BLaER1 treated with 17β-estradiol and CSF1 and Interleukin-3, amounts not matched to agents 10 nM and 100 nM (cell line): Measurements from ENCODE around the gene GRAMD2A.

Experiments
- H3K27ac ChIP-seq, 11 experiments: shearing (Covaris generic); formaldehyde crosslinking; 2 replicates each; pipeline ENCODE4 v1.8.1; 2022
- H3K27me3 ChIP-seq, 11 experiments: shearing (Covaris generic); formaldehyde crosslinking; 2 replicates each; pipeline ENCODE4 v1.8.1; 2022
- H3K36me3 ChIP-seq, 11 experiments: shearing (Covaris generic); formaldehyde crosslinking; 2 replicates each; pipeline ENCODE4 v1.8.1; 2022
- H3K4me1 ChIP-seq, 10 experiments: shearing (Covaris generic); formaldehyde crosslinking; 2 replicates each; pipeline ENCODE4 v1.8.1; 2022
- H3K4me2 ChIP-seq, 11 experiments: shearing (Covaris generic); formaldehyde crosslinking; 2 replicates each; pipeline ENCODE4 v1.8.1; 2022
- H3K4me3 ChIP-seq, 10 experiments: shearing (Covaris generic); formaldehyde crosslinking; 2 replicates each; pipeline ENCODE4 v1.8.1; 2022
- H3K9ac ChIP-seq, 11 experiments: shearing (Covaris generic); formaldehyde crosslinking; 2 replicates each; pipeline ENCODE4 v1.8.1; 2022
- H3K9me3 ChIP-seq, 11 experiments: shearing (Covaris generic); formaldehyde crosslinking; replicated peaks in 1 of 11; 2 replicates each; pipeline ENCODE4 v1.8.1; 2022
- H4K20me1 ChIP-seq, 11 experiments: shearing (Covaris generic); formaldehyde crosslinking; 2 replicates each; pipeline ENCODE4 v1.8.1; 2022
- Cebpa-rat ChIP-seq, 11 experiments: shearing (Covaris generic); IDR thresholded peaks; 2 replicates each; pipeline ENCODE4 v1.8.1; 2022

Gene GRAMD2A

DNA sequence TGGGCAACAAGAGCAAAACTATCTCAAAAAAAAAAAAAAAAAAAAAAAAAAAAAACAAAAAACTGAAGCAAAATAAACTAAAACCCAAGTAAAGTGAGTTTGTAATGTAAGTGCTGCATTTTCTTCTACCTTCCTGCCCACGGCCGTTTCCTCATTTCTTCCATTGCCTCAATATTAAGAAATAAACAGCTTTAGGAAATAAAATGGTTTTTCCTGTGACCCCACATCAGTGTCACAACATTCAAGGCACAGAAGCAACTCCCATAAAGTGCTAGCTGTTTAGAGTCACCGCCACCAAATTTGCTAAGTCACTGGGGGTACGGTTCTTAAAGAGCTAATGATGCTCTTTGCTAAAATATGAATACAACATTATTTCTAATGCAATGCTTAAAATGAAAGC lies 30.1 kb upstream of the GRAMD2A start:
- H3K9ac ChIP-seq = peak overlapping the region; percentile 91 to 100 (median 99)

DNA sequence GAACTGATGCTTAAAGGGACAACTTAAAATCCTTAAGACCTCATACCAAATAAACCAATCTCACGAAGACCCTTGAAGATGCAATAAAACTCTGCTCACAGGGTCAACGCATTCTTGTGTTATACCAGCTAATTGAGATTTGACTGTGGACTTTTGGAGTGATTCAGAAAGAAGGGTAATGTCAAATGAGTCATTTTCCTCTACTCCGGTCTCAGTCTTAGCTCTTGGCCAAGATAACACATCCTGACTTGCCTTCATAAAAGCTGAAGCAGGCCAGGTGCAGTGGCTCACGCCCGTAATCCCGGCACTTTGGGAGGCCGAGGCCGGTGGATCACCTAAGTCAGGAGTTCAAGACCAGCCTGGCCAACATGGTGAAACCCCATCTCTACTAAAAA lies 29.6 kb upstream of the GRAMD2A start:
- Histone ChIP-seq H3K4me3 (peak overlapping the region; percentile 78 to 99 (median 96)), H3K27ac (peak overlapping the region; percentile 85 to 100 (median 99); a peak in 21 of 22 replicates), H3K9ac (peak overlapping the region; percentile 91 to 100 (median 99)), H3K27me3 (no peaks in the 10 kb centered on the region), H4K20me1 (peaks cover 75 to 81% (median 80%) of the 10 kb centered on the region in 11 experiments), H3K4me1 (peaks cover 57 to 72% (median 65%) of the 10 kb centered on the region in 10 experiments), H3K36me3 (peaks cover 29 to 61% (median 41%) of the 10 kb centered on the region in 11 experiments), H3K4me2 (peak overlapping the region; percentile 83 to 98 (median 95)), H3K9me3 (no peaks in the 10 kb centered on the region)
- TF ChIP-seq Cebpa-rat (IDR thresholded peaks at IDR 0.05) = no peak

More for the DNA sequence above, 30.1 kb upstream of the GRAMD2A start:
- TF ChIP-seq Cebpa-rat (IDR thresholded peaks at IDR 0.05) = no peak
- Histone ChIP-seq H3K36me3 (peaks cover 29 to 55% (median 36%) of the 10 kb centered on the region in 11 experiments), H3K4me2 (peak overlapping the region; percentile 83 to 98 (median 95)), H3K4me3 (peak overlapping the region; percentile 78 to 99 (median 96)), H3K27me3 (no peaks in the 10 kb centered on the region), H3K9me3 (no peaks in the 10 kb centered on the region), H3K4me1 (peaks cover 57 to 72% (median 68%) of the 10 kb centered on the region in 10 experiments), H3K27ac (peak overlapping the region; percentile 85 to 100 (median 99); a peak in 21 of 22 replicates), H4K20me1 (peaks cover 69 to 76% (median 75%) of the 10 kb centered on the region in 11 experiments)

DNA sequence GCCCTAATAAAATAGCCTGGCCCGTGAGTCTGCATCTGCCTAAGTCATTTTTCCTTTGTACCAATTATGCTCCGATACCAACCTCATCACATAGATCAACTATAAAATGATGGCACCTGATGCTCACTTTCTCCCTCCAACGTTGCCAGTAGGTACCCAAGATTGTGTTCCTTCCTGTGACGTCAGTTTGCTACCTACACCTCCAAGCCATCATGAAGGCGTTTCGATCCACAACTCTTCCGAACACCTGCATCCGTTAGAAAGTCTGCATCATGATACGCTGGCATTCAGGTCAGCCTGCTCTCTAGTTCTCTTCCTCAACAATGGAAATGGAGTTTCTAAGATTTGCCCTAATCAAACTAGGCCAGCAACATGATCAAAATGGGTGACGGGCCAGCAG lies 25.7 kb upstream of the GRAMD2A start:
- H3K27ac ChIP-seq = peak overlapping the region in 1 of 11 experiments; percentile 24; a peak in 1 of 22 replicates
- peak overlapping the region in 1 of 11 experiments; percentile 48; a peak in 2 of 22 replicates for H3K9ac ChIP-seq
- H3K36me3 ChIP-seq = peaks cover 62 to 92% (median 80%) of the 10 kb centered on the region in 11 experiments
- no peaks in the 10 kb centered on the region for H3K27me3 ChIP-seq
- TF ChIP-seq Cebpa-rat (IDR thresholded peaks at IDR 0.05) = no peak
- peak overlapping the region in 2 of 10 experiments; percentile 9 to 10; a peak in 1 of 20 replicates for H3K4me3 ChIP-seq
- peaks cover 57 to 91% (median 74%) of the 10 kb centered on the region in 10 experiments for H3K4me1 ChIP-seq
- peaks cover 100% of the 10 kb centered on the region in 11 experiments for H4K20me1 ChIP-seq
- no peaks in the 10 kb centered on the region for H3K9me3 ChIP-seq
- H3K4me2 ChIP-seq = peak overlapping the region; percentile 5 to 96 (median 28); a peak in 16 of 22 replicates

DNA sequence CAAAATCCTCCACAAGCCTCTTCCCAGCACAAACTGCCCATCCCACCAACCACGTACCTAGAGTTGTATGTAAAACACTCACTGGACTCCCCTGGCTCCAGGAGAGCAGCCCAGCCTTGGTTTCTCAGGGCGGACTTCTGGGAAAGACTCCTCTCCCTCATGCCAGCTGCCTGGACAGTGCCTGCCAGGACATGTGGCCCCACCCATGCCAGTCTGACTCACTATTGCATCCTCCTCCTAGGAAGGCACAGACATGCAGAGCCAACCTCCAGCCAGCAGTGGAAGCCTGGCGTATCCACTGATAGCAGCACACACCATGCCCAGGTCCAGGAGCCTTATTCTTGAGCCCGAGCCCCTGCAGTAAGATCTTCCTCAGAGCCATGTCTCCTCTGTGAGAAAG lies 24.8 kb upstream of the GRAMD2A start:
- Histone ChIP-seq H3K4me3 (no peak overlapping the region), H3K9me3 (no peaks in the 10 kb centered on the region), H3K4me1 (peaks cover 50 to 86% (median 65%) of the 10 kb centered on the region in 10 experiments), H3K36me3 (peaks cover 71 to 98% (median 89%) of the 10 kb centered on the region in 11 experiments), H4K20me1 (peaks cover 100% of the 10 kb centered on the region in 11 experiments), H3K27ac (peak overlapping the region in 5 of 11 experiments; percentile 9 to 32 (median 24); a peak in 5 of 22 replicates), H3K9ac (peak overlapping the region in 6 of 11 experiments; percentile 12 to 48 (median 42); a peak in 8 of 22 replicates), H3K4me2 (peak overlapping the region in 9 of 11 experiments; percentile 3 to 96 (median 38); a peak in 16 of 22 replicates), H3K27me3 (no peaks in the 10 kb centered on the region)
- no peak for TF ChIP-seq Cebpa-rat (IDR thresholded peaks at IDR 0.05)

DNA sequence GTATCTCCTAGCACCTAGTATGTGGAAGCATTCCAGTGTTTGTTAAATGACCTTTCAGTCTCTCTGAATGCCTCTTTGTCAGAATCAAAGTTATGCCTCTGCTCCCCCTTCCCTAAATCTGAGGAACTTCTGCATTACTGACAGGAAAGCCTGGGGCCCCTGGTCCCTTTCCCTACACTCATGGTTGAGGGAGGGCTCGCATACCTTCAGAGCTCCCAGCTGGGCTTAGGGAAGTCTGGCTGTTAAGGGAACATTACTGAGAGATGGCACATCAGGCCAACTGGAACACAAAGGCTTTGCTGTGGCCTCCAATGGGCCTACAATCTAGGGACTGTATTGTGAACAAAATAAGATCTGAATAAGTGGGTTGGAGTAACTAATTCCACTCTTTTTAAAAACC lies 23.1 kb upstream of the GRAMD2A start:
- peaks cover 85 to 100% (median 99%) of the 10 kb centered on the region in 11 experiments for H3K36me3 ChIP-seq
- H3K9me3 ChIP-seq = no peaks in the 10 kb centered on the region
- H3K4me1 ChIP-seq = peaks cover 33 to 69% (median 48%) of the 10 kb centered on the region in 10 experiments
- H4K20me1 ChIP-seq = peaks cover 100% of the 10 kb centered on the region in 11 experiments
- H3K9ac ChIP-seq = peak overlapping the region in 2 of 11 experiments; percentile 37 to 63; a peak in 4 of 22 replicates
- no peak for TF ChIP-seq Cebpa-rat (IDR thresholded peaks at IDR 0.05)
- H3K4me3 ChIP-seq = no peak overlapping the region
- peak overlapping the region in 5 of 11 experiments; percentile 16 to 96 (median 36); a peak in 7 of 22 replicates for H3K4me2 ChIP-seq
- H3K27me3 ChIP-seq = no peaks in the 10 kb centered on the region
- H3K27ac ChIP-seq = peak overlapping the region in 5 of 11 experiments; percentile 10 to 45 (median 30); a peak in 4 of 22 replicates

DNA sequence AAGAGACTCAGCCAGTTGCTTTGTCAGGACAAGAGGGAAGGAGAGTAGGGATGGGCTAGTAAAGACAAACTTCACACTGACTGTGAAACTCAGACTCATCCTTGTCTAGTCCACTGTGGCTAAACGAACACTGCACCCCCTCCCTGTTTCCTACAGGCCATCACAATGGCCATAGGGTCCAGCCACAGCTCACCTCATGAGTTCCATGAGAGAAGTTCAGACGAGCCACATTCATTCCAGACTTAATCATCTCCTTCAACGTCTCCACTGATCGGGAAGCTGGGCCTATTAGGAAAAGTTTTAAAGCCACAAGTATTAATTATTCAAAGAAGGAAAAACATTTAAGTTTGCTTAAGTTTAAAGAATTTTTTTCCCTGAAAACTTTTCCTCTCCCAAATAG lies 19.6 kb upstream of the GRAMD2A start:
- H4K20me1 ChIP-seq = peaks cover 99 to 100% (median 100%) of the 10 kb centered on the region in 11 experiments
- H3K4me1 ChIP-seq = peaks cover 4 to 35% (median 16%) of the 10 kb centered on the region in 10 experiments; a peak in 16 of 20 replicates
- H3K27me3 ChIP-seq = no peaks in the 10 kb centered on the region
- 0 out of 22 replicates have a peak overlapping the region, but pooled peaks of 1 of the 11 experiments have one; percentile 7 for H3K9ac ChIP-seq
- H3K27ac ChIP-seq = no peak overlapping the region
- no peak for TF ChIP-seq Cebpa-rat (IDR thresholded peaks at IDR 0.05)
- H3K4me2 ChIP-seq = no peak overlapping the region
- H3K36me3 ChIP-seq = peaks cover 94 to 100% (median 100%) of the 10 kb centered on the region in 11 experiments
- H3K4me3 ChIP-seq = no peak overlapping the region
- H3K9me3 ChIP-seq = no peaks in the 10 kb centered on the region

DNA sequence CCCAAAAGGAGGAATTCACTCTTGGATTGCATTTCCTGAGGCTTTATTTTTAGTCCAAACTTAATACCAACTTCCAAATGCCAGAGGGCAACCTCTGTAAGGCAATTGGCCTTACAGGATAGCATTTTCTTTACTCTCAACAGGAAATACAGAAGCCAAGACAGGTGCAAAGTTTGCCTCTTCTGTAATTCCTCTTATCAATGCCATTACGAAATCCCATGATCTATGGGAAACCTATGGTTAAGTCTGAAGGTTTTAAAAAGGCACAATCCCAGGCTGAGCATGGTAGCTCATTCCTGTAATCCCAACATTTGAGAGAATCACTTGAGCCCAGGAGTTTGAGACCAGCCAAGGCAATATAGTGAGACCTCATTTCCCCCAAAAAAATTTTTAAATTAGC lies 18.5 kb upstream of the GRAMD2A start:
- no peaks in the 10 kb centered on the region for H3K27me3 ChIP-seq
- H4K20me1 ChIP-seq = peaks cover 99 to 100% (median 100%) of the 10 kb centered on the region in 11 experiments
- peaks cover 0 to 23% (median 7%) of the 10 kb centered on the region in 10 experiments; a peak in 12 of 20 replicates for H3K4me1 ChIP-seq
- no peak for TF ChIP-seq Cebpa-rat (IDR thresholded peaks at IDR 0.05)
- no peak overlapping the region for H3K4me2 ChIP-seq
- H3K9me3 ChIP-seq = no peaks in the 10 kb centered on the region
- H3K36me3 ChIP-seq = peaks cover 98 to 100% (median 100%) of the 10 kb centered on the region in 11 experiments
- peak overlapping the region in 1 of 11 experiments; percentile 6; a peak in 1 of 22 replicates for H3K27ac ChIP-seq
- no peak overlapping the region for H3K4me3 ChIP-seq
- H3K9ac ChIP-seq = peak overlapping the region in 1 of 11 experiments; percentile 43; a peak in 1 of 22 replicates

DNA sequence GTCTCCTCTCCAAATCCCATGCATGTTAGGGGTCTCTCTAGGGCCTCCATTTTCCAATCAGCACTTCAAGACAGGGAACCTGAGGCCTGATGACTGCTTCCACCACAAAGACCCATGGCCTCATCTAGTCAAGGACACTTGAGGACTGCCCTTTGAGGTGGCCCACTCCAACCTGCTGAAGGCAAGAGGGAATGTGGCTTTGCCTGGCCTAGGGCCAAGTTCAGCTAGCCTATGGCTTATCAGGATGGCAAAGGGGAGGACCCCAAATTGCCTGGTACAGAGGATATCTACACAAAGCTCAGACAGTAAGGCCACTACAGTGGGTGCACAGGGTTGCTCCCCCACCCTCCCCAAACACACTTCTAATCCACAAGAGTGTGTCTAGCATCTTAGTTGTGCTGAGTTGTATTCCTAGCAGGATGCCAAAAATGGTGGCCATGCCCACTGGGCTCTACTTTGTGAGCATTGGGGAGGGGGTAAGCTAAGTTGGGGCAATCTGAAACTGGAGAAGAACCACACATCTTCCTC lies 10.0 kb upstream of the GRAMD2A start:
- Histone ChIP-seq H3K9me3 (no peaks in the 10 kb centered on the region), H3K4me2 (no peak overlapping the region), H3K27me3 (no peaks in the 10 kb centered on the region), H3K36me3 (peaks cover 99 to 100% (median 100%) of the 10 kb centered on the region in 11 experiments), H3K4me1 (peaks cover 14 to 55% (median 31%) of the 10 kb centered on the region in 10 experiments; a peak in 18 of 20 replicates), H3K4me3 (no peak overlapping the region), H3K27ac (no peak overlapping the region), H3K9ac (0 out of 22 replicates have a peak overlapping the region, but pooled peaks of 2 of the 11 experiments have one; percentile 12 to 34), H4K20me1 (peaks cover 95 to 100% (median 100%) of the 10 kb centered on the region in 11 experiments)
- no peak for TF ChIP-seq Cebpa-rat (IDR thresholded peaks at IDR 0.05)

DNA sequence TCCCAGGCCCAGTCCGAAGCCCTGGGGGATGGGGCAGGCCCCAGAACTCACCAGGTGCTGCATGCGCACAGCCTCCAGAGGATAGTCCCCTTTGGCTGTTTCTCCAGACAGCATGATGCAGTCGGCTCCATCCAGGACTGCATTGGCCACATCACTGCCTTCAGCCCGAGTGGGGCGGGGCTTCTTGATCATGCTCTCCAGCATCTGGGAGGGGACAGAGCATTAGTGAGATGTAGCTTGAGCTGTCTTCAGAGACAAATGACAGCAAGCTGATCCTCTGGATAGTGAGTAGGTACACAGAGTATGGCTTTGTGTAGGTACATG lies 9.1 kb upstream of the GRAMD2A start:
- no peak for TF ChIP-seq Cebpa-rat (IDR thresholded peaks at IDR 0.05)
- H3K4me1 ChIP-seq = peaks cover 14 to 55% (median 37%) of the 10 kb centered on the region in 10 experiments; a peak in 19 of 20 replicates
- peaks cover 95 to 100% (median 100%) of the 10 kb centered on the region in 11 experiments for H4K20me1 ChIP-seq
- no peak overlapping the region for H3K4me3 ChIP-seq
- peak overlapping the region in 2 of 11 experiments; percentile 11 to 26; a peak in 2 of 22 replicates for H3K9ac ChIP-seq
- no peaks in the 10 kb centered on the region for H3K9me3 ChIP-seq
- H3K27ac ChIP-seq = no peak overlapping the region
- H3K27me3 ChIP-seq = no peaks in the 10 kb centered on the region; a peak in 1 of 22 replicates
- no peak overlapping the region for H3K4me2 ChIP-seq
- peaks cover 99 to 100% (median 100%) of the 10 kb centered on the region in 11 experiments for H3K36me3 ChIP-seq
